C4-2B (cell line): Measurements from ENCODE around the gene CSMD2.

ENCODE experiments used
- CTCF ChIP-seq: fragments of 450-650 bp; conservative IDR thresholded peaks from 2 replicates; pipeline ENCODE4 v1.5.1; 2017; ENCODE audit warnings: mild to moderate bottlenecking
- ZFX ChIP-seq: fragments of 450-650 bp; IDR thresholded peaks from 2 replicates; pipeline ENCODE4 v1.6.1; 2017

- TF ChIP-seq CTCF (no peak), ZFX (no peak)
These were observed 110.1 kb downstream of the CSMD2 start for GRCh38 chr1:34054920-34055319.
